A549 (cell line): ENCODE measurements around the gene CORO2B.

Experiments
- CHD4 ChIP-seq: fragments of 200-600 bp; sonication (generic); IDR thresholded peaks from 2 replicates; pipeline ENCODE4 v1.6.1; 2016; ENCODE audit warnings: antibody characterized with exemption, mild to moderate bottlenecking, borderline replicate concordance
- CTCF ChIP-seq: fragments of >200 bp; sonication (Bioruptor Twin); formaldehyde crosslinking; IDR thresholded peaks from 3 replicates; pipeline ENCODE4 v1.5.1; 2016
- E2F6 ChIP-seq: IDR thresholded peaks from 2 replicates; pipeline ENCODE4 v1.6.1; 2012; ENCODE audit warnings: low read depth, borderline replicate concordance
- ELK1 ChIP-seq: fragments of 150-350 bp; IDR thresholded peaks from 2 replicates; pipeline ENCODE4 v1.6.1; 2014; ENCODE audit warnings: low read depth, mild to moderate bottlenecking, low read length
- EP300 ChIP-seq, 2 experiments: fragments of >200 bp; sonication (Bioruptor Twin); formaldehyde crosslinking; IDR thresholded peaks; 2 replicates in 1 of 2; 3 replicates in 1 of 2; pipeline ENCODE4 v1.6.1; 2016 to 2017
- FOSL2 ChIP-seq, 2 experiments: fragments of 450-650 bp in 1 of 2; fragments of >200 bp in 1 of 2; sonication (Bioruptor Twin) in 1 of 2; formaldehyde crosslinking; IDR thresholded peaks; 2 replicates each; pipeline versions ENCODE4 v1.5.0 to v1.6.1; 2016 to 2020; ENCODE audit warnings: mild to moderate bottlenecking in 1 of 2, moderate library complexity in 1 of 2
- MAFK ChIP-seq: fragments of 450-650 bp; IDR thresholded peaks from 2 replicates; pipeline ENCODE4 v1.6.1; 2014; ENCODE audit not compliant: partially characterized antibody
- MAX ChIP-seq: IDR thresholded peaks from 2 replicates; pipeline ENCODE4 v1.6.1; 2012
- PHF8 ChIP-seq: fragments of 200-600 bp; sonication (generic); IDR thresholded peaks from 2 replicates; pipeline ENCODE4 v1.6.1; 2016; ENCODE audit warnings: low read depth, mild to moderate bottlenecking, antibody characterized with exemption, moderate library complexity, borderline replicate concordance
- POLR2A ChIP-seq: IDR thresholded peaks from 2 replicates; pipeline ENCODE4 v1.6.1; 2012; ENCODE audit warnings: mild to moderate bottlenecking, low read length
- RAD21 ChIP-seq, 2 experiments: fragments of >200 bp in 1 of 2; sonication (Bioruptor Twin) in 1 of 2; formaldehyde crosslinking in 1 of 2; IDR thresholded peaks in 1 of 2; conservative IDR thresholded peaks in 1 of 2; 2 replicates in 1 of 2; 3 replicates in 1 of 2; pipeline ENCODE4 v1.6.1; 2012 to 2018; ENCODE audit warnings: inconsistent platforms in 1 of 2
- REST ChIP-seq: fragments of 200-600 bp; sonication (generic); IDR thresholded peaks from 2 replicates; pipeline ENCODE4 v1.6.1; 2016; ENCODE audit warnings: antibody characterized with exemption, mild to moderate bottlenecking, moderate library complexity
- RFX5 ChIP-seq: fragments of 450-650 bp; IDR thresholded peaks from 2 replicates; pipeline ENCODE4 v1.7.1; 2014; ENCODE audit warnings: antibody characterized with exemption, mild to moderate bottlenecking, moderate library complexity

GRCh38 chr15:68571582-68571981 is 7.2 kb upstream of the CORO2B start:
- TF ChIP-seq CTCF, result no peak
- no peak for TF ChIP-seq PHF8
- no peak for TF ChIP-seq EP300 (IDR thresholded peaks at IDR 0.05)
- no peak for TF ChIP-seq ELK1
- TF ChIP-seq POLR2A, result no peak
- no peak for TF ChIP-seq MAFK
- TF ChIP-seq E2F6, result no peak
- TF ChIP-seq FOSL2 (IDR thresholded peaks at IDR 0.05), result no peak
- TF ChIP-seq FOSL2 (CRISPR knock-in tag; IDR thresholded peaks at IDR 0.05), result no peak
- TF ChIP-seq REST, result no peak
- TF ChIP-seq RFX5, result no peak
- no peak for TF ChIP-seq CHD4
- no peak for TF ChIP-seq MAX
- no peak for TF ChIP-seq RAD21 (conservative IDR thresholded peaks at IDR 0.05 in 1 of 2, IDR thresholded peaks at IDR 0.05 in 1 of 2)
